ENCODE data around the gene NXPH1. TPM values are rescaled to one million over a fixed set of nuclear protein-coding genes. Genes with fewer than 3 reads are reported as not detected.

NXPH1 gene
- total and polyA plus RNA-seq, 2 donors (not counting 1 experiment from before 2014, with no cell fraction given) = not detected

DNA sequence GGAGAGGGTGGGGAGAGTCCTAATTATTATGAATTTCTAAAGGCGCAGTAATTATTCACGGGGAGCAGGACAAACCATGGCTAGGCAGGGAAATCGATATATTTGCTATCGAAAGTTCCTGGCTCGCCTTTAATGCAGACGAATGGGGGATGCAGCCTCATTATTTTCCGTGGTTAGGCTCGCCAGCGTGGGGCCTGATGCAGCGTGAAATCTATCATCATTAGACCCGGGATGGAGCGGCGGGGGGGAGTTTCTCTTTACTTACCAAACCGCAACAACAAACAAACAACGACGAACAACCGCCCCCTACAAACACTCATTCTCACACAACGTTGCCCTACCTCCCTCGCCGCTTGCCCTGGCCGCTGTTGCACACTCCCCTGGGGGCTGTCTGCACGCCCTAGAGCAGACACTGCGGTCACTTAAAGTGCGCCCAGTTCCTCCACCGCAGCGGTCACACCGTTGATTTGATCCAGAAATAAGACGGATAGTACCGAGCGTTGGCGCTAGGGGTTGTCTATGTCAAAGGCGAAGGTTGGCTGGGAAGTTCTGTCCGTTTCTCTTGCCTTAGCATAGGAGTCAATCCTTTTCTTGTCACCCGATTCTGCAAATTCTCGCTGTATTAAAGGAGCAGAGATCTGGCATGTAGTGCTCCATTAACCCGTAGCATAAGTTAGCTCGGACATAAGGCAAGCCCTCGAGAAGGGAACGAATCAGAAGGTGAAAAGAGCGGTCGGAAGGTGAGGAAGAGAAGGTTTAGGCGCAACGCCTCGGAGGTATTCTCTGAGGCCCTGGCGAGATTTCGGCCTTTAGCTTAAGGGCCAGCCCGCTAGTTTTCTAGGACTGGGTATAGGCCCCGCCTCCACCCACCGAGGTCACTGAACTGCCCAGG, 10.4 kb downstream of the NXPH1 start:
- ChIA-PET CTCF (no interaction called here), POLR2A (no interaction called here)
- Histone ChIP-seq H3K4me2 (replicated peaks; ENCODE audit: low read depth, low read length, poor library complexity, severe bottlenecking) (no peak overlapping the region), H2AFZ (ENCODE audit: insufficient read depth, low read depth, low read length, poor library complexity, severe bottlenecking) (no peak overlapping the region), H3K9me3 (ENCODE audit: control extremely low read depth in 1 of 3, control insufficient read depth in 2 of 3, insufficient read depth in 1 of 3, low read length in 2 of 3) (peaks cover 0 to 35% (median 3%) of the 10 kb centered on the region in 3 donors), H3K4me1 (ENCODE audit: control insufficient read depth in 2 of 2, insufficient read depth in 2 of 2, low read length in 2 of 2) (peaks cover 0 to 18% of the 10 kb centered on the region in 2 donors), H3K36me3 (replicated peaks in 1 of 2; ENCODE audit: control extremely low read depth in 1 of 2, control insufficient read depth in 1 of 2, extremely low read depth in 1 of 2, insufficient read depth in 2 of 2, low read length in 1 of 2) (no peaks in the 10 kb centered on the region), H3K27ac (ENCODE audit: low read length in 2 of 2) (no peak overlapping the region), H3K79me2 (ENCODE audit: control insufficient read depth, insufficient read depth, low read length) (no peaks in the 10 kb centered on the region), H3K9ac (ENCODE audit: low read length) (no peak overlapping the region), H3K27me3 (replicated peaks in 1 of 4; ENCODE audit: control extremely low read depth in 1 of 4, control insufficient read depth in 3 of 4, insufficient read depth in 4 of 4, low read length in 3 of 4) (peaks cover 0 to 53% (median 52%) of the 10 kb centered on the region in 4 experiments), H4K20me1 (ENCODE audit: control insufficient read depth, insufficient read depth, low read length, poor library complexity, severe bottlenecking) (no peaks in the 10 kb centered on the region), H3K4me3 (ENCODE audit: control extremely low read depth in 1 of 5, extremely low read depth in 1 of 5, insufficient read depth in 1 of 5, low read depth in 2 of 5, low read length in 4 of 5) (no peak overlapping the region)
- TF ChIP-seq EZH2 (IDR thresholded peaks at IDR 0.05; ENCODE audit: borderline replicate concordance, insufficient read depth, low read depth, low read length, poor library complexity, severe bottlenecking) = no peak
- TF ChIP-seq, protein P1, sequence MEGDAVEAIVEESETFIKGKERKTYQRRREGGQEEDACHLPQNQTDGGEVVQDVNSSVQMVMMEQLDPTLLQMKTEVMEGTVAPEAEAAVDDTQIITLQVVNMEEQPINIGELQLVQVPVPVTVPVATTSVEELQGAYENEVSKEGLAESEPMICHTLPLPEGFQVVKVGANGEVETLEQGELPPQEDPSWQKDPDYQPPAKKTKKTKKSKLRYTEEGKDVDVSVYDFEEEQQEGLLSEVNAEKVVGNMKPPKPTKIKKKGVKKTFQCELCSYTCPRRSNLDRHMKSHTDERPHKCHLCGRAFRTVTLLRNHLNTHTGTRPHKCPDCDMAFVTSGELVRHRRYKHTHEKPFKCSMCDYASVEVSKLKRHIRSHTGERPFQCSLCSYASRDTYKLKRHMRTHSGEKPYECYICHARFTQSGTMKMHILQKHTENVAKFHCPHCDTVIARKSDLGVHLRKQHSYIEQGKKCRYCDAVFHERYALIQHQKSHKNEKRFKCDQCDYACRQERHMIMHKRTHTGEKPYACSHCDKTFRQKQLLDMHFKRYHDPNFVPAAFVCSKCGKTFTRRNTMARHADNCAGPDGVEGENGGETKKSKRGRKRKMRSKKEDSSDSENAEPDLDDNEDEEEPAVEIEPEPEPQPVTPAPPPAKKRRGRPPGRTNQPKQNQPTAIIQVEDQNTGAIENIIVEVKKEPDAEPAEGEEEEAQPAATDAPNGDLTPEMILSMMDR (IDR thresholded peaks at IDR 0.05) = no peak
- ATAC-seq (ENCODE audit: low read depth) (no peak), DNase-seq (peak; percentile 7)
- H3K27ac Mint-ChIP-seq = peak overlapping the region; percentile 63
- peaks cover 2% of the 10 kb centered on the region for H3K9me3 Mint-ChIP-seq (ENCODE audit: insufficient read depth)
- intact Hi-C loops (cut with micrococcal nuclease) = no loop called here
- H3K27me3 Mint-ChIP-seq = peaks cover 63% of the 10 kb centered on the region
- WGBS (ENCODE audit: insufficient coverage) = 15% methylated on average over 39 of the region's 49 CpGs
- peaks cover 7% of the 10 kb centered on the region for H3K4me1 Mint-ChIP-seq
- H3K4me3 Mint-ChIP-seq = no peak overlapping the region

DNA sequence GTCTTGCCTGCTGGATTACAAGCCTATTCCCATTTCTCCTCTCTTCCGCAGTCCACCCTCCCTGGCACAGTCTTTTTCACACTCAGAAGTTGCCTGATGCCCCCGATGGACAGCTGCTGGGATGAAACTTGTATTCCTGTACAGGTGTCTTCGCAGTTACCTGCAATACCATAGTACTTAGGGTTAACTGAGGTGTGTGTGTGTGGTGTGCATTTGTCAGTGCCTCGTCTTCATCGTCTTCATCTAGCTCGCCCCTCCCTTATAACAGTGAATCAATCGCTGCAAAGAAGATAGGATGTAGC, 11.0 kb downstream of the NXPH1 start:
- peaks cover 59% of the 10 kb centered on the region for H3K27me3 Mint-ChIP-seq
- H3K36me3 ChIP-seq (replicated peaks in 1 of 2; ENCODE audit: control extremely low read depth in 1 of 2, control insufficient read depth in 1 of 2, extremely low read depth in 1 of 2, insufficient read depth in 2 of 2, low read length in 1 of 2) = no peaks in the 10 kb centered on the region
- ATAC-seq (ENCODE audit: low read depth) (no peak), DNase-seq (no peak)
- no peak overlapping the region for H3K27ac ChIP-seq (ENCODE audit: low read length in 2 of 2)
- H2AFZ ChIP-seq (ENCODE audit: insufficient read depth, low read depth, low read length, poor library complexity, severe bottlenecking) = no peak overlapping the region
- intact Hi-C loops (cut with micrococcal nuclease) = no loop called here
- no peak overlapping the region for H3K9ac ChIP-seq (ENCODE audit: low read length)
- peaks cover 0 to 53% (median 50%) of the 10 kb centered on the region in 4 experiments for H3K27me3 ChIP-seq (replicated peaks in 1 of 4; ENCODE audit: control extremely low read depth in 1 of 4, control insufficient read depth in 3 of 4, insufficient read depth in 4 of 4, low read length in 3 of 4)
- peaks cover 0 to 18% of the 10 kb centered on the region in 2 donors for H3K4me1 ChIP-seq (ENCODE audit: control insufficient read depth in 2 of 2, insufficient read depth in 2 of 2, low read length in 2 of 2)
- CTCF ChIA-PET = no interaction called here
- POLR2A ChIA-PET = no interaction called here
- H3K4me3 ChIP-seq (ENCODE audit: control extremely low read depth in 1 of 5, extremely low read depth in 1 of 5, insufficient read depth in 1 of 5, low read depth in 2 of 5, low read length in 4 of 5) = no peak overlapping the region
- no peak for TF ChIP-seq EZH2 (IDR thresholded peaks at IDR 0.05; ENCODE audit: borderline replicate concordance, insufficient read depth, low read depth, low read length, poor library complexity, severe bottlenecking)
- TF ChIP-seq, protein P1 (IDR thresholded peaks at IDR 0.05) = no peak
- H3K4me3 Mint-ChIP-seq = no peak overlapping the region
- H3K9me3 ChIP-seq (ENCODE audit: control extremely low read depth in 1 of 3, control insufficient read depth in 2 of 3, insufficient read depth in 1 of 3, low read length in 2 of 3) = peaks cover 0 to 35% (median 3%) of the 10 kb centered on the region in 3 donors
- H3K4me2 ChIP-seq (replicated peaks; ENCODE audit: low read depth, low read length, poor library complexity, severe bottlenecking) = no peak overlapping the region
- H3K79me2 ChIP-seq (ENCODE audit: control insufficient read depth, insufficient read depth, low read length) = no peaks in the 10 kb centered on the region
- peaks cover 7% of the 10 kb centered on the region for H3K4me1 Mint-ChIP-seq
- 67% methylated on average over 1 of the region's 7 CpGs for WGBS (ENCODE audit: insufficient coverage)
- H4K20me1 ChIP-seq (ENCODE audit: control insufficient read depth, insufficient read depth, low read length, poor library complexity, severe bottlenecking) = no peaks in the 10 kb centered on the region
- peaks cover 2% of the 10 kb centered on the region for H3K9me3 Mint-ChIP-seq (ENCODE audit: insufficient read depth)
- no peak overlapping the region for H3K27ac Mint-ChIP-seq

All from B cell (primary cell).